Measurements from ENCODE around the gene DMD. TPM values are rescaled to one million over a fixed set of nuclear protein-coding genes. Genes with fewer than 3 reads are reported as not detected.

The DMD gene
- polyA plus RNA-seq, 2 of the 4 experiments (the other 2 are of a cell fraction): 0.03 TPM; not detected in 1

GRCh38 chrX:31319586-31319985 is 1891.8 kb downstream of the DMD start:
- no peak overlapping the region for H3K27ac ChIP-seq
- CTCF ChIA-PET: interaction anchor here (0.7 kb wide), 1 partner anchor 281 kb away, joined by 3 read pairs; no protein-coding TSS in a partner anchor
- H3K4me2 ChIP-seq: no peak overlapping the region
- DNase-seq (ENCODE audit: low read depth in 1 of 2, low spot score in 1 of 2) (no peak), FAIRE-seq (peak; percentile 23), ATAC-seq (no peak)
- no peak for TF ChIP-seq HOXB5 (CRISPR knock-in tag; IDR thresholded peaks at IDR 0.05)
- TF ChIP-seq NFE2L2 (conservative IDR thresholded peaks at IDR 0.05; ENCODE audit: low read length): no peak
- TF ChIP-seq ELK1 (IDR thresholded peaks at IDR 0.05; ENCODE audit: low read depth, low read length): no peak
- TF ChIP-seq TP53 (CRISPR knock-in tag; IDR thresholded peaks at IDR 0.05): no peak
- no peak for TF ChIP-seq PHF8 (IDR thresholded peaks at IDR 0.05; ENCODE audit: borderline replicate concordance, low read depth)
- TF ChIP-seq ZC3H11A (IDR thresholded peaks at IDR 0.05): no peak
- TF ChIP-seq SREBF2 (IDR thresholded peaks at IDR 0.05): no peak
- no peak for TF ChIP-seq HMGXB4 (CRISPR knock-in tag; IDR thresholded peaks at IDR 0.05; ENCODE audit: borderline replicate concordance)
- TF ChIP-seq ZSCAN20 (CRISPR knock-in tag; IDR thresholded peaks at IDR 0.05): no peak
- no peak for TF ChIP-seq PBX3 (IDR thresholded peaks at IDR 0.05)
- no peak for TF ChIP-seq RNF2 (IDR thresholded peaks at IDR 0.05; ENCODE audit: borderline replicate concordance, low read depth)
- H3K4me3 ChIP-seq: no peak overlapping the region
- no peaks in the 10 kb centered on the region for H3K4me1 ChIP-seq
- POLR2A ChIA-PET: no interaction called here
- H3K9me3 ChIP-seq: no peaks in the 10 kb centered on the region
- 0% methylated on average over 2 of the region's 2 CpGs for WGBS (ENCODE audit: missing lambda C conversion rate)

- no peak for FAIRE-seq
- TF ChIP-seq PBX3 (IDR thresholded peaks at IDR 0.05): no peak
- TF ChIP-seq CTCF (IDR thresholded peaks at IDR 0.05): no peak
- TF ChIP-seq ELK1 (IDR thresholded peaks at IDR 0.05; ENCODE audit: low read depth, low read length): no peak
- TF ChIP-seq HOXB5 (CRISPR knock-in tag; IDR thresholded peaks at IDR 0.05): no peak
- no peak for TF ChIP-seq HEYL (CRISPR knock-in tag; IDR thresholded peaks at IDR 0.05)
- no peak for TF ChIP-seq EHMT2 (IDR thresholded peaks at IDR 0.05; ENCODE audit: low read depth)
- TF ChIP-seq FOXS1 (CRISPR knock-in tag; IDR thresholded peaks at IDR 0.05): no peak
- TF ChIP-seq RAD21 (conservative IDR thresholded peaks at IDR 0.05 in 1 of 2, IDR thresholded peaks at IDR 0.05 in 1 of 2): no peak
- CTCF ChIA-PET: interaction anchor here (0.7 kb wide), 1 partner anchor 280 kb away, joined by 3 read pairs; no protein-coding TSS in a partner anchor
Measured at GRCh38 chrX:31318866-31319265, 1892.5 kb downstream of the DMD start.

More at GRCh38 chrX:31318866-31319265, 1892.5 kb downstream of the DMD start:
- no peak overlapping the region for H3K27ac ChIP-seq
- no peak overlapping the region for H3K4me2 ChIP-seq
- H3K4me3 ChIP-seq: no peak overlapping the region
- WGBS (ENCODE audit: missing lambda C conversion rate): 11% methylated on average over 4 of the region's 4 CpGs
- DNase-seq (ENCODE audit: low read depth in 1 of 2, low spot score in 1 of 2) (no peak), ATAC-seq (no peak)
- H3K9me3 ChIP-seq: no peaks in the 10 kb centered on the region
- H3K4me1 ChIP-seq: no peaks in the 10 kb centered on the region
- POLR2A ChIA-PET: no interaction called here

All from A549 (cell line).